Measurements from ENCODE around the gene SLC27A6.

SLC27A6 gene

GRCh38 chr5:128966375-128966774, 1.1 kb downstream of the SLC27A6 start:
- no peak overlapping the region for H3K4me3 Mint-ChIP-seq
- no peaks in the 10 kb centered on the region for H3K4me1 Mint-ChIP-seq
- H3K27me3 Mint-ChIP-seq, result peaks cover 5 to 11% of the 10 kb centered on the region in 2 donors
- no peak overlapping the region for H3K27ac Mint-ChIP-seq
- peaks cover 5 to 6% of the 10 kb centered on the region in 2 donors for H3K9me3 Mint-ChIP-seq
- ATAC-seq (replicated peaks) (no peak), DNase-seq (no peak)
- H3K36me3 Mint-ChIP-seq, result no peaks in the 10 kb centered on the region

- ATAC-seq (replicated peaks) (no peak), DNase-seq (no peak)
- Mint-ChIP-seq H3K27ac (no peak overlapping the region), H3K36me3 (no peaks in the 10 kb centered on the region), H3K4me1 (no peaks in the 10 kb centered on the region), H3K9me3 (peaks cover 4 to 6% of the 10 kb centered on the region in 2 donors), H3K4me3 (no peak overlapping the region), H3K27me3 (peaks cover 5 to 11% of the 10 kb centered on the region in 2 donors)
These were observed 1.6 kb downstream of the SLC27A6 start for GRCh38 chr5:128966846-128967245.

DNA sequence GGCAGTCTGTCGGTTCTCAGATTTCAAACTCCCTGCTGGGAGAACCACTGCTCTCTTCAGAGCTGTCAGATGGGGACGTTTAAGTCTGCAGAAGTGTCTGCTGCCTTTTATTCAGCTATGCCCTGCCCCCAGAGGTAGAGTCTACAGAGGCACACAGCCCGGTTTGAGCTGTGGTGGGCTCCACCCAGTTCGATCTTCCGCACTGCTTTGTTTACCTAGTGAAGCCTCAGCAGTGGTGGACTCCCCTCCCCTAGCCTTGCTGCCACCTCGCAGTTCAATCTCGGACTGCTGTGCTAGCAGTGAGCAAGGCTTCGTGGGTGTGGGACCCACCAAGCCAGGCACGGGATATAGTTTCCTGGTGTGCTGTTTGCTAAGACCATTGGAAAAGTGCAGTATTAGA, 8.0 kb downstream of the SLC27A6 start:
- Mint-ChIP-seq H3K9me3 (peaks cover 8 to 9% of the 10 kb centered on the region in 2 donors), H3K27me3 (no peaks in the 10 kb centered on the region), H3K36me3 (no peaks in the 10 kb centered on the region), H3K4me1 (no peaks in the 10 kb centered on the region), H3K27ac (no peak overlapping the region), H3K4me3 (no peak overlapping the region)
- ATAC-seq (replicated peaks), result no peak
- DNase-seq, result no peak

DNA sequence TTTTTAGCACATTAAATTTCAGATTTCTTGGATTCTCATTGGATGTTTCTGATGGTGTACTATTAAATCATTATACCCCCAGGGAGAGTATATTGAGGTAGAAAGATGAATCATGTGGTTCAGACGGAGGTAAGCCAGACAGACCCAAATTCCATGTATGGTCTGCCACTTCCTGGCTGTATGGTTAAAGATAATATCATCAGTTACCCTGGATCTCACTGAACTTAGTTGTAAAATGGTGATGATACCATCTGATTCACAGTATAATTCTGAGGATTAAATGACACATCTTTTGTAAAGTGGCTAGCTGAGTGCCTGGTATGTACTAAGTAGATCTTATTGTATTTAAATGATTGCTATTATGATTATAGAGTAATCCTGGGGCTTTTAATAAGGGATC, 9.3 kb downstream of the SLC27A6 start:
- Mint-ChIP-seq H3K27me3 (no peaks in the 10 kb centered on the region), H3K36me3 (no peaks in the 10 kb centered on the region), H3K9me3 (peaks cover 4 to 9% of the 10 kb centered on the region in 2 donors), H3K4me1 (no peaks in the 10 kb centered on the region), H3K4me3 (no peak overlapping the region), H3K27ac (no peak overlapping the region)
- ATAC-seq (replicated peaks) (no peak), DNase-seq (no peak)

DNA sequence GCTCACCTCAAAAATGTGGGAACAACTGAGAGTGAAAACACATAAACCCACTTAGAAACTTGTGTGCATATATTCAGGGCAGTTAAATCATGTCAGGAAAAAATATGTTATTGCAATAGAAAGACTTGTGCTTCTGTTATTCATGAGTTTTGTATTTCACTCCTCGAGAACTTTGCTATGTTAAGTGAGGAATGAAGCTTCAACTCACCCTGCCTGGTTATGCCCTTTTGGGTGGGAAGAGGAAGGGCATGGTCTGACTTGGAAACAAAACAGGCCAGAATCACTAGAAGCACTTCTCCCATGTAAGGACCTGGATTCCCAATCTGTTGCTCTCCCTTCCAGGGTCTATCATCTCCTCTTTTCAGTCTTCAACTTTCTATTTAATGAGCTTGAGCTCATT, 14.5 kb downstream of the SLC27A6 start:
- no peaks in the 10 kb centered on the region for H3K9me3 Mint-ChIP-seq
- no peaks in the 10 kb centered on the region for H3K36me3 Mint-ChIP-seq
- H3K4me1 Mint-ChIP-seq, result no peaks in the 10 kb centered on the region

GRCh38 chr5:128980917-128981316, 15.6 kb downstream of the SLC27A6 start:
- no peak for ATAC-seq (replicated peaks)
- H3K4me1 Mint-ChIP-seq, result no peaks in the 10 kb centered on the region
- H3K9me3 Mint-ChIP-seq, result no peaks in the 10 kb centered on the region
- H3K27me3 Mint-ChIP-seq, result no peaks in the 10 kb centered on the region
- H3K36me3 Mint-ChIP-seq, result no peaks in the 10 kb centered on the region
- no peak overlapping the region for H3K27ac Mint-ChIP-seq
- DNase-seq, result no peak
- H3K4me3 Mint-ChIP-seq, result no peak overlapping the region

More for the DNA sequence above, 14.5 kb downstream of the SLC27A6 start:
- Mint-ChIP-seq H3K4me3 (no peak overlapping the region), H3K27me3 (no peaks in the 10 kb centered on the region), H3K27ac (no peak overlapping the region)
- no peak for DNase-seq
- ATAC-seq (replicated peaks), result no peak

GRCh38 chr5:128984480-128984879, 19.2 kb downstream of the SLC27A6 start:
- Mint-ChIP-seq H3K4me3 (no peak overlapping the region), H3K36me3 (no peaks in the 10 kb centered on the region), H3K4me1 (no peaks in the 10 kb centered on the region), H3K27me3 (no peaks in the 10 kb centered on the region), H3K9me3 (no peaks in the 10 kb centered on the region), H3K27ac (no peak overlapping the region)
- ATAC-seq (replicated peaks), result no peak
- no peak for DNase-seq

DNA sequence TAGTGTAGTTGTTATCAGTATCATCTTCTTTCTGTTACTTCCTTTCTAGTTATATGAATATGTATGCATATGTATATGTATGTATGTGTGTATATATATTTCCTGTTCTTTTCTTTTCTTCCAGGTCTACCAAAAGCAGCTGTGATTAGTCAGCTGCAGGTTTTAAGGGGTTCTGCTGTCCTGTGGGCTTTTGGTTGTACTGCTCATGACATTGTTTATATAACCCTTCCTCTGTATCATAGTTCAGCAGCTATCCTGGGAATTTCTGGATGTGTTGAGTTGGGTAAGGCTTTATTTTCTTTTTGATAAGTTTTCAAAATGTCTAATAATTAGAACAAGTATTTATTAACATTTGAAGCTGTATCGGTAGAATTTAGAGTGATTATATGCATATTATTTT, 23.2 kb downstream of the SLC27A6 start:
- ATAC-seq (replicated peaks) (no peak), DNase-seq (no peak)
- H3K4me3 Mint-ChIP-seq, result no peak overlapping the region

GRCh38 chr5:129001841-129002526, 36.7 kb downstream of the SLC27A6 start:
- Mint-ChIP-seq H3K4me3 (no peak overlapping the region), H3K4me1 (no peaks in the 10 kb centered on the region), H3K36me3 (no peaks in the 10 kb centered on the region), H3K27ac (no peak overlapping the region), H3K27me3 (no peaks in the 10 kb centered on the region), H3K9me3 (no peaks in the 10 kb centered on the region)
- ATAC-seq (replicated peaks) (no peak), DNase-seq (no peak)

More for the DNA sequence above, 23.2 kb downstream of the SLC27A6 start:
- H3K36me3 Mint-ChIP-seq, result no peaks in the 10 kb centered on the region
- H3K27me3 Mint-ChIP-seq, result no peaks in the 10 kb centered on the region
- H3K27ac Mint-ChIP-seq, result no peak overlapping the region
- H3K4me1 Mint-ChIP-seq, result no peaks in the 10 kb centered on the region
- H3K9me3 Mint-ChIP-seq, result peaks cover 0 to 2% of the 10 kb centered on the region in 2 donors

DNA sequence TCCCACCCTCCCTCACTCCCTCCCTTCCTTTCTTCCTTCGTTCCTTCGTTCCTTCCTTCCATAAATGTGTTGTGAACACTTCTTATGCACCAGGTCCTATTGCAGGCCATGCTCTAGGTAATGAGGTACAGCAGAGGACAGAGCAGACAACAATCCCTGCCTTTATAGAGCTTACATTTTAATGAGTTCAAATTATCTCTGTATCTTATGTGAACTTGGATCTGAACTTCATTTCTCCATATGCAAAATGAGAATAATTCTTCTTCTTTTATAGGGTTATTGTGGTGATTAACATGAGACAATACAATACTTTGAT, 37.2 kb downstream of the SLC27A6 start:
- no peak overlapping the region for H3K27ac Mint-ChIP-seq
- no peaks in the 10 kb centered on the region for H3K36me3 Mint-ChIP-seq
- H3K9me3 Mint-ChIP-seq, result no peaks in the 10 kb centered on the region
- H3K27me3 Mint-ChIP-seq, result no peaks in the 10 kb centered on the region
- no peak for DNase-seq
- no peak overlapping the region for H3K4me3 Mint-ChIP-seq
- no peak for ATAC-seq (replicated peaks)
- H3K4me1 Mint-ChIP-seq, result no peaks in the 10 kb centered on the region

DNA sequence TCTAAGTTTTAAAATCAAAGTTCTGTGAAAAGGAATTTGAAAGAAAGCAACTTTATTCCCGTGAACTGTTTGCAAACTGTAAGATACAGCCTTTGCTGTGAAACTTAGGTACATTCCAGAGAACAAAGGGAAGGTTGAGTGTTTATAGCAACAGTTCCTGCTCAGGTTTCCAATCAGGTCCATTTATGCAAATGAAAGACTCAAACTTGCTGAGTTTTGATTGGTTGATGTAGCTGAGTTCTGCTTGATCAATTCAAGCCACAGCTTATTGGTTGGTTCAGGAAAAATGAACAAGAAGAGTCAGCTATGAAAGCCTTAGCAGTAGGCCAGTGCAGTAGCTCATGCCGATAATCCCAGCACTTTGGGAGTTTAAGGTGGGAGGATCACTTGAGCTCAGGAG, 37.9 kb downstream of the SLC27A6 start:
- no peaks in the 10 kb centered on the region for H3K36me3 Mint-ChIP-seq
- no peak for ATAC-seq (replicated peaks)
- DNase-seq, result no peak
- H3K4me1 Mint-ChIP-seq, result no peaks in the 10 kb centered on the region
- H3K27me3 Mint-ChIP-seq, result no peaks in the 10 kb centered on the region
- H3K27ac Mint-ChIP-seq, result no peak overlapping the region
- no peaks in the 10 kb centered on the region for H3K9me3 Mint-ChIP-seq
- H3K4me3 Mint-ChIP-seq, result no peak overlapping the region

DNA sequence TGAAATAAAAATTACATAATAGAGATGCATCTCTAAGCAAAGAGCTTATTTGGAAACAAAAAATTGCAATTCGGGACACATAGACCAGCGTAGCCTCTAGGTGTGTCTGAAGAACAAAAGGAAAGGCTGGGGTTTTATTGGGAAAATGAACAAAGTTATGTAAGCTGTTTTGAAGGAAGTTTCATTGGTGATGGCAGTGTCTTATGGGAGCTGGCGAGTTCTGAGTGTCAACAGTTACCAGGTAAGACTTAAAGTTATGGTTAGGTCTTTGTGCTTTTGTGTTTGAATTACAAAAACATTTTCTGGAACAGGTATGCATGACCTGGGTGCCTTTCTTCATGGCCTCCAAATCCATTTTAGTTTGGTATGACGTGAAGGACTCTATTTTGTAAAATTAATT, 48.9 kb downstream of the SLC27A6 start:
- no peak overlapping the region for H3K27ac Mint-ChIP-seq
- ATAC-seq (replicated peaks), result no peak
- H3K36me3 Mint-ChIP-seq, result no peaks in the 10 kb centered on the region
- no peak overlapping the region for H3K4me3 Mint-ChIP-seq
- H3K9me3 Mint-ChIP-seq, result no peaks in the 10 kb centered on the region
- no peaks in the 10 kb centered on the region for H3K4me1 Mint-ChIP-seq
- no peak for DNase-seq
- no peaks in the 10 kb centered on the region for H3K27me3 Mint-ChIP-seq

DNA sequence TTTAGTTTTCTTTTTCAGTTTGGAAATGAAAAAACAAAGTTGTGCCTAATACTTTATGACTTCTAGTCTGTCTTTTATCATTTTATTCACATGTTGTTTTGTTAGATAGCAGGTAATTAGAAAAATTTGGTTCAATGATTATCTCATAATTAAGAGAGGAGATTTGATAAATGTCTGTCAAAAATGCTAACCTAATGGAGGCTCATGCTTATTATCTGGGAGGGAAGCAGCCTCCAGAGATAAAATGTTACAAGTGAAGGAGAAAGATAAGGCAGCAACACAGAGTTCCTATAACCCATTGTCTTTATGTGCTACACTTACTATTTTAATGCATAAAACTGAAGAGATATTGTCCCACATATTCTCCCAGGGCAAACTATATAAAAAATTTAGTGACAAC, 53.5 kb downstream of the SLC27A6 start:
- no peak for ATAC-seq (replicated peaks)
- Mint-ChIP-seq H3K4me3 (no peak overlapping the region), H3K4me1 (no peaks in the 10 kb centered on the region), H3K36me3 (no peaks in the 10 kb centered on the region), H3K27ac (no peak overlapping the region), H3K9me3 (no peaks in the 10 kb centered on the region), H3K27me3 (no peaks in the 10 kb centered on the region)
- no peak for DNase-seq

- Mint-ChIP-seq H3K9me3 (no peaks in the 10 kb centered on the region), H3K4me3 (no peak overlapping the region), H3K27me3 (no peaks in the 10 kb centered on the region), H3K36me3 (no peaks in the 10 kb centered on the region), H3K4me1 (no peaks in the 10 kb centered on the region), H3K27ac (no peak overlapping the region)
- ATAC-seq (replicated peaks) (no peak), DNase-seq (no peak)
These were observed 54.2 kb downstream of the SLC27A6 start for GRCh38 chr5:129019401-129019908.

GRCh38 chr5:129020683-129021082, 55.4 kb downstream of the SLC27A6 start:
- DNase-seq (no peak), ATAC-seq (replicated peaks) (no peak)
- Mint-ChIP-seq H3K4me1 (no peaks in the 10 kb centered on the region), H3K9me3 (peaks cover 0 to 2% of the 10 kb centered on the region in 2 donors), H3K27me3 (peaks cover 0 to 4% of the 10 kb centered on the region in 2 donors), H3K4me3 (no peak overlapping the region), H3K27ac (no peak overlapping the region), H3K36me3 (no peaks in the 10 kb centered on the region)

GRCh38 chr5:129021744-129022143, 56.5 kb downstream of the SLC27A6 start:
- no peak for DNase-seq
- peaks cover 0 to 5% of the 10 kb centered on the region in 2 donors for H3K27me3 Mint-ChIP-seq
- H3K27ac Mint-ChIP-seq, result no peak overlapping the region
- no peaks in the 10 kb centered on the region for H3K36me3 Mint-ChIP-seq
- peaks cover 0 to 2% of the 10 kb centered on the region in 2 donors for H3K9me3 Mint-ChIP-seq
- H3K4me1 Mint-ChIP-seq, result no peaks in the 10 kb centered on the region
- ATAC-seq (replicated peaks), result no peak
- no peak overlapping the region for H3K4me3 Mint-ChIP-seq

Measured in stimulated activated naive B cell treated with anti-CD40 and anti-IgM and Interleukin-4, amounts not matched to agents 10 μg/mL and 1 μg/mL and 100 μg/mL, for 72 hours (primary cell).